Measurements from ENCODE around the gene ARHGEF40. TPM values are rescaled to one million over a fixed set of nuclear protein-coding genes. Genes with fewer than 3 reads are reported as not detected.

ARHGEF40 gene
- total RNA-seq, 1 experiment from 2014 or later = 3.6 TPM

DNA sequence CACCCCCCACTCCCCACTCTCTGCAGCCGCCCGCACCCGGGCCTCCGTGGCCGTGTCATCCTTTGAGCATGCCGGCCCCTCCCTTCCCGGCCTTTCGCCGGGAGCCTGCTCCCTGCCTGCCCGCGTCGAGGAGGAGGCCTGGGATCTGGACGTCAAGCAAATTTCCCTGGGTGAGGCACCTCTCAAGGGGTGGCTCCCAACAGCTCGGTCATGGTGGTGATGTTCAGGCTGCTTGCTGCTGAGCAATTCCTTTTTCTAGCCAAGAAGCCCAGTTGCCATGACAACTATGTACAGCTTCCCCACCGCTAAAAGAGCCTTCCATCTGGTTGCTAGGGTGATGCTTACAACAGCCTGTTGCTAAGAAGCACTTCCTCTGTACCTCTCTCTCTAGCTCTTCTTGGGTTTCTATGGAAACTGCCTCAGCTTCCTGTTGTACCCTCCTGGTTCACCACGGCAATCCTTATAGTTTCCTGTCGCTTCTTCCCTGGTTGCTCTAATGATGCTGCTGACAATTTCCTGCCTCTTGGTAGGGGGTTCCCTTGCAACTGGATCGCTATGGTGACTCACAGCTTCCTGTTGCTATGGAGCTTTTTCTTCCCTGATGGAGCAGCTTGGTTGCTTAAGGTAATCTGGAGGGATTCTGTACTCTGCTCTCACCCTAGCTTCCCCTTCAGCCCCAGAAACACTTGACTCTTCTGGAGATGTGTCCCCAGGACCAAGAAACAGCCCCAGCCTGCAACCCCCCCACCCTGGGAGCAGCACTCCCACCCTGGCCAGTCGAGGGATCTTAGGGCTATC is 17.4 kb downstream of the ARHGEF40 start:
- Mint-ChIP-seq H3K27ac (ENCODE audit: low read depth, unreplicated experiment) (no peak overlapping the region), H3K9me3 (ENCODE audit: unreplicated experiment) (no peaks in the 10 kb centered on the region), H3K4me3 (ENCODE audit: unreplicated experiment) (no peak overlapping the region), H3K4me1 (ENCODE audit: insufficient read depth, unreplicated experiment) (peaks cover 18% of the 10 kb centered on the region), H3K27me3 (ENCODE audit: insufficient read depth, unreplicated experiment) (no peaks in the 10 kb centered on the region), H3K36me3 (ENCODE audit: insufficient read depth, unreplicated experiment) (peaks cover 16% of the 10 kb centered on the region)
- ChIA-PET CTCF (interaction anchor here (0.6 to 7.6 kb wide), 10 partner anchors 8 to 480 kb away, joined by 3 to 94 read pairs (median 10); partner anchors contain the start of genes ARHGEF40 and RNASE7), POLR2A (interaction anchor here (0.9 to 2.8 kb wide), 2 partner anchors 17 to 20 kb away, joined by 4 to 11 read pairs; no protein-coding TSS in a partner anchor)
- intact Hi-C loops (cut with micrococcal nuclease) = no loop called here
- no TSS peak for BruUV-seq (replicated peaks)
- peak; percentile 57 for DNase-seq (ENCODE audit: unreplicated experiment)
- TF ChIP-seq, protein P1, sequence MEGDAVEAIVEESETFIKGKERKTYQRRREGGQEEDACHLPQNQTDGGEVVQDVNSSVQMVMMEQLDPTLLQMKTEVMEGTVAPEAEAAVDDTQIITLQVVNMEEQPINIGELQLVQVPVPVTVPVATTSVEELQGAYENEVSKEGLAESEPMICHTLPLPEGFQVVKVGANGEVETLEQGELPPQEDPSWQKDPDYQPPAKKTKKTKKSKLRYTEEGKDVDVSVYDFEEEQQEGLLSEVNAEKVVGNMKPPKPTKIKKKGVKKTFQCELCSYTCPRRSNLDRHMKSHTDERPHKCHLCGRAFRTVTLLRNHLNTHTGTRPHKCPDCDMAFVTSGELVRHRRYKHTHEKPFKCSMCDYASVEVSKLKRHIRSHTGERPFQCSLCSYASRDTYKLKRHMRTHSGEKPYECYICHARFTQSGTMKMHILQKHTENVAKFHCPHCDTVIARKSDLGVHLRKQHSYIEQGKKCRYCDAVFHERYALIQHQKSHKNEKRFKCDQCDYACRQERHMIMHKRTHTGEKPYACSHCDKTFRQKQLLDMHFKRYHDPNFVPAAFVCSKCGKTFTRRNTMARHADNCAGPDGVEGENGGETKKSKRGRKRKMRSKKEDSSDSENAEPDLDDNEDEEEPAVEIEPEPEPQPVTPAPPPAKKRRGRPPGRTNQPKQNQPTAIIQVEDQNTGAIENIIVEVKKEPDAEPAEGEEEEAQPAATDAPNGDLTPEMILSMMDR (IDR thresholded peaks at IDR 0.05; ENCODE audit: unreplicated experiment) = no peak

DNA sequence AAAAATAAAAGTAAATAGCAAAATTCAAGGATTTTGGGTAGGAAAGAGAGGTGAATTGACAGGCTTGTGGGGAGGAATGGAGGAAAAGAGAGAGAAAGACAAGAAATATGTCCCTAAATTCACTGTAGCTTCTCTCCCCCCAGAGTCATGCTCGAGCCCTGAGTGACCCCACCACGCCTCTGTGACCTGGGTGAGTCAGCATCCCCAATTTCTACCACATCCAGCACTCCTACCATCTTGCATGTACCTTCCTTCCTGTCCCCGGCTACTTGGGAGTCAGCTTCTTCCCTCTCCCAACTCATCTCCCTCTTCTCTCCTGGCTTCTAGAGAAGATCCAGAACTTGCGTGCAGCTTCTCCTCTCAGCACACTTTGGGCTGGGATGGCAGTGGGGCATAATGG is 18.6 kb downstream of the ARHGEF40 start:
- BruUV-seq (replicated peaks) = no TSS peak
- Mint-ChIP-seq H3K4me3 (ENCODE audit: unreplicated experiment) (no peak overlapping the region), H3K4me1 (ENCODE audit: insufficient read depth, unreplicated experiment) (peaks cover 24% of the 10 kb centered on the region), H3K27ac (ENCODE audit: low read depth, unreplicated experiment) (peak overlapping the region; percentile 32), H3K27me3 (ENCODE audit: insufficient read depth, unreplicated experiment) (no peaks in the 10 kb centered on the region), H3K36me3 (ENCODE audit: insufficient read depth, unreplicated experiment) (peaks cover 19% of the 10 kb centered on the region), H3K9me3 (ENCODE audit: unreplicated experiment) (no peaks in the 10 kb centered on the region)
- TF ChIP-seq, protein P1 (IDR thresholded peaks at IDR 0.05; ENCODE audit: unreplicated experiment) = no peak
- ChIA-PET POLR2A (interaction anchor here (0.7 to 2.8 kb wide), 3 partner anchors 11 to 16 kb away, joined by 3 to 11 read pairs (median 4); no protein-coding TSS in a partner anchor), CTCF (interaction anchor here (0.5 to 7.6 kb wide), 12 partner anchors 8 to 88 kb away, joined by 3 to 94 read pairs (median 8); partner anchors contain the start of genes ARHGEF40 and RNASE7)
- no peak for DNase-seq (ENCODE audit: unreplicated experiment)
- intact Hi-C loops (cut with micrococcal nuclease) = no loop called here

DNA sequence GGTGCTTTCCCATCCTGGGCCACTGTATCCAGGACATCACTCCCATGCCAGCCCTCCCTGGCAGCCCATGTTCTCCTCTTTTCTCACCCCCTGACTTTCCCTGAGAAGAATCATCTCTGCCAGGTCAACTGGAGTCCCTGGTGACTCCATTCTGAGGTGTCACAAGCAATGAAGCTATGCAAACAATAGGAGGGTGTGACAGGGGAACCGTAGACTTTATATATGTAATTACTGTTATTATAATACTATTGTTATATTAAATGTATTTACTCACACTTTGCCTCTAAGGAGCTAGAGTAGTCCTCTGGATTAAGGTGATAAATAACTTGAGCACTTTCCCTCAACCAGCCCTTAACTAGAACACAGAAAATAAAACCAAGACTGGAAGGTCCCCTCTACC is 19.2 kb downstream of the ARHGEF40 start:
- Mint-ChIP-seq H3K4me1 (ENCODE audit: insufficient read depth, unreplicated experiment) (peaks cover 24% of the 10 kb centered on the region), H3K36me3 (ENCODE audit: insufficient read depth, unreplicated experiment) (peaks cover 19% of the 10 kb centered on the region), H3K27me3 (ENCODE audit: insufficient read depth, unreplicated experiment) (no peaks in the 10 kb centered on the region), H3K27ac (ENCODE audit: low read depth, unreplicated experiment) (peak overlapping the region; percentile 32), H3K4me3 (ENCODE audit: unreplicated experiment) (no peak overlapping the region), H3K9me3 (ENCODE audit: unreplicated experiment) (no peaks in the 10 kb centered on the region)
- CTCF ChIA-PET = interaction anchor here (0.8 to 7.6 kb wide), 14 partner anchors 8 to 108 kb away, joined by 3 to 94 read pairs (median 6); partner anchors contain the start of genes ARHGEF40, NDRG2 and RNASE7
- no TSS peak for BruUV-seq (replicated peaks)
- no peak for DNase-seq (ENCODE audit: unreplicated experiment)
- intact Hi-C loops (cut with micrococcal nuclease) = no loop called here
- TF ChIP-seq, protein P1 (IDR thresholded peaks at IDR 0.05; ENCODE audit: unreplicated experiment) = no peak
- POLR2A ChIA-PET = interaction anchor here (0.7 to 2.8 kb wide), 3 partner anchors 11 to 104 kb away, joined by 3 to 11 read pairs (median 4); no protein-coding TSS in a partner anchor

DNA sequence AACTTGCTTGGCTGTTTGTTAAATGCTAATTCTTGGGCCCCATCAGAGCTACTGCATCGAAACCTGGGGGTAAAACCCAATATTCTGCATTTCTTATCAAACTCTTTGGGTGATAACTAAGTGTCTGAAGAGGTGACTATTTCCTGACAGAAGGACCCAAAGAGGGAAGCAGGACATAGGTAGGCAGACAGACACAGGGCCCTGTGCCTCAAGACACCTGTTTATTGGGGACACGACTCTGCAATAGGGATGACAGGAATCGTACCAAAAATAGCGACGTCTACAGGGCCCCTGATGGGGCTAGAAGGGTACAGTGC is 19.7 kb downstream of the ARHGEF40 start:
- intact Hi-C loops (cut with micrococcal nuclease) = no loop called here
- peaks cover 22% of the 10 kb centered on the region for H3K4me1 Mint-ChIP-seq (ENCODE audit: insufficient read depth, unreplicated experiment)
- TF ChIP-seq, protein P1 (IDR thresholded peaks at IDR 0.05; ENCODE audit: unreplicated experiment) = no peak
- no peak overlapping the region for H3K27ac Mint-ChIP-seq (ENCODE audit: low read depth, unreplicated experiment)
- ChIA-PET POLR2A (interaction anchor here (0.7 to 2.8 kb wide), 2 partner anchors 14 to 103 kb away, joined by 3 to 11 read pairs; no protein-coding TSS in a partner anchor), CTCF (interaction anchor here (0.6 to 7.6 kb wide), 12 partner anchors 11 to 238 kb away, joined by 3 to 94 read pairs (median 8); partner anchors contain the start of genes ARHGEF40, NDRG2 and RNASE7)
- DNase-seq (ENCODE audit: unreplicated experiment) = no peak
- no peaks in the 10 kb centered on the region for H3K9me3 Mint-ChIP-seq (ENCODE audit: unreplicated experiment)
- no TSS peak for BruUV-seq (replicated peaks)
- H3K4me3 Mint-ChIP-seq (ENCODE audit: unreplicated experiment) = no peak overlapping the region
- H3K36me3 Mint-ChIP-seq (ENCODE audit: insufficient read depth, unreplicated experiment) = peaks cover 19% of the 10 kb centered on the region
- no peaks in the 10 kb centered on the region for H3K27me3 Mint-ChIP-seq (ENCODE audit: insufficient read depth, unreplicated experiment)

Data from MCF 10A (cell line).